ENCODE results near the gene TFAP2E. TPM values are rescaled to one million over a fixed set of nuclear protein-coding genes. Genes with fewer than 3 reads are reported as not detected.

Gene TFAP2E
- total and polyA plus RNA-seq, 10 donors, result 0.60 to 4.4 (median 2.0) TPM; not detected in 2

DNA sequence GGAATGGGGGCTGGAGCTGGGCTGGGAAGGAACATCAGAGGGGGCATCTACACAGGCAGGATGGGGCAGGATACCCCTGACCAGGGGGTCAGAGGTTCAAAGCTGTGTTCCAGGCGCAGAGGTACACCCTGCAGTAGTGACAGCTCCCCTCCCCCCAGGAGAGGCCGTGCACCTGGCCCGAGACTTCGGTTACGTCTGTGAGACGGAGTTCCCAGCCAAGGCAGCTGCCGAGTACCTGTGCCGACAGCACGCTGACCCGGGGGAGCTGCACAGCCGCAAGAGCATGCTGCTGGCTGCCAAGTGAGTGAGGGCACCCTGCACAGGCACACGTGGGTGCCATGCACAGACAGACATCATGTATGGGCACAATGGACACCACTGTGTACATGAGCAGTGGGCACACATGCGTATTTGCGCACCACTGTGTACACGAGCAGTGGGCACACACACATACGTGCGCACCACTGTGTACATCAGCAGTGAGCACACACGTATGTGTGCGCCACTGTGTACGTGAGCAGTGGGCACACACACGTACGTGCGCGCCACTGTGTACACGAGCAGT is 17.4 kb downstream of the TFAP2E start:
- Histone ChIP-seq H3K27me3 (replicated peaks in 1 of 7) (no peaks in the 10 kb centered on the region), H3K36me3 (peaks cover 0 to 41% (median 3%) of the 10 kb centered on the region in 6 donors), H3K9me3 (no peaks in the 10 kb centered on the region), H3K4me3 (no peak overlapping the region), H3K27ac (no peak overlapping the region), H3K4me1 (peaks cover 3 to 16% (median 7%) of the 10 kb centered on the region in 6 donors)
- no peak for DNase-seq
- 93 to 97% (median 95%) methylated on average over 5 to 25 of the region's 25 CpGs for whole genome bisulfite sequencing, 5 donors
- intact Hi-C loops (cut with DNase I; ENCODE audit: low total_unique reads), result no loop called here
- TF ChIP-seq, protein P1, sequence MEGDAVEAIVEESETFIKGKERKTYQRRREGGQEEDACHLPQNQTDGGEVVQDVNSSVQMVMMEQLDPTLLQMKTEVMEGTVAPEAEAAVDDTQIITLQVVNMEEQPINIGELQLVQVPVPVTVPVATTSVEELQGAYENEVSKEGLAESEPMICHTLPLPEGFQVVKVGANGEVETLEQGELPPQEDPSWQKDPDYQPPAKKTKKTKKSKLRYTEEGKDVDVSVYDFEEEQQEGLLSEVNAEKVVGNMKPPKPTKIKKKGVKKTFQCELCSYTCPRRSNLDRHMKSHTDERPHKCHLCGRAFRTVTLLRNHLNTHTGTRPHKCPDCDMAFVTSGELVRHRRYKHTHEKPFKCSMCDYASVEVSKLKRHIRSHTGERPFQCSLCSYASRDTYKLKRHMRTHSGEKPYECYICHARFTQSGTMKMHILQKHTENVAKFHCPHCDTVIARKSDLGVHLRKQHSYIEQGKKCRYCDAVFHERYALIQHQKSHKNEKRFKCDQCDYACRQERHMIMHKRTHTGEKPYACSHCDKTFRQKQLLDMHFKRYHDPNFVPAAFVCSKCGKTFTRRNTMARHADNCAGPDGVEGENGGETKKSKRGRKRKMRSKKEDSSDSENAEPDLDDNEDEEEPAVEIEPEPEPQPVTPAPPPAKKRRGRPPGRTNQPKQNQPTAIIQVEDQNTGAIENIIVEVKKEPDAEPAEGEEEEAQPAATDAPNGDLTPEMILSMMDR (IDR thresholded peaks at IDR 0.05 in 8 of 11, conservative IDR thresholded peaks at IDR 0.05 in 3 of 11), result no peak
- TF ChIP-seq POLR2AphosphoS5 (IDR thresholded peaks at IDR 0.05), result peak in 1 of 3 donors; percentile 45
- no peak for TF ChIP-seq POLR2A (IDR thresholded peaks at IDR 0.05)

DNA sequence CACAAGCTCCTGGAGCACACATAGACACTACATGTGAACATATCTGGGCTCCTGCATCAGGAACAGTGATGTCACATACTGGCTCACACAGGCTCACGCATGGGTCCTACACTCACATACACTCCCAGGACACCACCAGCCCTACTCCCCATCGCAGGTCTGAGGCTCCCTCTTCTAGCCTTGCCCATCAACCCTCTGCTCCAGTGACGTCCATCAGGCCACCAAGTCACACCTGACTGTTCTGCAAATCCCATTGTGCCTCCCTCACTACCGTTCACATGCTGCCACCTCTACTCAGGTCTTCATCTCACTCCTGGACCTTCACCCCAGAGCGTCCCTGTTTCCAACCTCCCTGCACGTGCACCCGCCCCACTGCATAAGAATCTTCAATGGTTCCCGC is 18.1 kb downstream of the TFAP2E start:
- intact Hi-C loops (cut with DNase I; ENCODE audit: low total_unique reads), result no loop called here
- H3K36me3 ChIP-seq, result peaks cover 0 to 47% (median 3%) of the 10 kb centered on the region in 6 donors
- H3K27ac ChIP-seq, result no peak overlapping the region
- H3K27me3 ChIP-seq (replicated peaks in 1 of 7), result no peaks in the 10 kb centered on the region
- TF ChIP-seq POLR2A (IDR thresholded peaks at IDR 0.05) (no peak), POLR2AphosphoS5 (IDR thresholded peaks at IDR 0.05) (no peak)
- TF ChIP-seq, protein P1 (IDR thresholded peaks at IDR 0.05 in 8 of 11, conservative IDR thresholded peaks at IDR 0.05 in 3 of 11), result no peak
- H3K9me3 ChIP-seq, result no peaks in the 10 kb centered on the region
- 93 to 96% (median 95%) methylated on average over 8 of the region's 8 CpGs for WGBS, 5 donors
- no peak for DNase-seq
- peaks cover 3 to 16% (median 7%) of the 10 kb centered on the region in 6 donors for H3K4me1 ChIP-seq
- no peak overlapping the region for H3K4me3 ChIP-seq

DNA sequence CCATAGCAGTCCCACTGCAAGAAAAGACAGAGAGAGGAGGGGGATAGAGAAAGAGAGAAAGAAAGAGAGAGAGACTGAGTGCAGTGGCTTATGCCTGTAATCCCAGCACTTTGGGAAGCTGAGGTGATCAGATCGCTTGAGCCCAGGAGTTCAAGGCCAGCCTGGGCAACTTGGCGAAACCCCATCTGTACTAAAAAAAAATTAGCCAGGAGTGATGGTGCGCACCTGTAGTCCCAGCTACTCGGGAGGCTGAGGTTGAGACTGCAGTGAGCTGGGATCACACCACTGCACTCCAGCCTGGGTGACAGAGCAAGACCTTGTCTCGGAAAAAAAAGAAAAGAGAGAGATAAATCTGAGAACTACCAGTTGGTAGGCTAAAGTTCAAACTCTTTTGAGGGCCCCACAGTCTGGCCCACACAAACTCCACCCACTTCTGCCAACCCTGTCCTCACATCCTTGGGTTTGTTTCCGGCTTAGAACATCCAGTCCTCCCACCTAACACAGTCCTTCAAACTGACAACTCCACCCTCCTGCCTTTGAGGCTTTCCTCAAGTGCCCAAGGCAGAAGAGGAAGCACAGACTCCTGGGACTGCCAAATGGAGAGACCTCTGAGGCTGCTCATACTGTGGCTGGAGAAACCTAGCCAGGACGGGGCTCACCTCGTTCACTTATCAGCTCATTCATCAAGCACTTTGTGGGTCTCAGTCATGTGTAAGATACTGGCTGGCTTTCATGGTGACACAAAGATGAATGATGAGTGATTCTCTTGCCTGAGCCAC is 20.1 kb downstream of the TFAP2E start:
- peaks cover 0 to 57% (median 3%) of the 10 kb centered on the region in 6 donors for H3K36me3 ChIP-seq
- DNase-seq, result no peak
- TF ChIP-seq POLR2AphosphoS5 (IDR thresholded peaks at IDR 0.05) (peak in 1 of 3 donors; percentile 4), POLR2A (IDR thresholded peaks at IDR 0.05) (no peak)
- no peaks in the 10 kb centered on the region for H3K27me3 ChIP-seq (replicated peaks in 1 of 7)
- H3K27ac ChIP-seq, result peak overlapping the region in 1 of 8 donors; percentile 0
- intact Hi-C loops (cut with DNase I; ENCODE audit: low total_unique reads), result no loop called here
- H3K4me3 ChIP-seq, result no peak overlapping the region
- WGBS, 5 donors, result 53 to 66% (median 63%) methylated on average over 8 of the region's 8 CpGs
- H3K4me1 ChIP-seq, result peaks cover 3 to 16% (median 7%) of the 10 kb centered on the region in 6 donors
- no peaks in the 10 kb centered on the region for H3K9me3 ChIP-seq

DNA sequence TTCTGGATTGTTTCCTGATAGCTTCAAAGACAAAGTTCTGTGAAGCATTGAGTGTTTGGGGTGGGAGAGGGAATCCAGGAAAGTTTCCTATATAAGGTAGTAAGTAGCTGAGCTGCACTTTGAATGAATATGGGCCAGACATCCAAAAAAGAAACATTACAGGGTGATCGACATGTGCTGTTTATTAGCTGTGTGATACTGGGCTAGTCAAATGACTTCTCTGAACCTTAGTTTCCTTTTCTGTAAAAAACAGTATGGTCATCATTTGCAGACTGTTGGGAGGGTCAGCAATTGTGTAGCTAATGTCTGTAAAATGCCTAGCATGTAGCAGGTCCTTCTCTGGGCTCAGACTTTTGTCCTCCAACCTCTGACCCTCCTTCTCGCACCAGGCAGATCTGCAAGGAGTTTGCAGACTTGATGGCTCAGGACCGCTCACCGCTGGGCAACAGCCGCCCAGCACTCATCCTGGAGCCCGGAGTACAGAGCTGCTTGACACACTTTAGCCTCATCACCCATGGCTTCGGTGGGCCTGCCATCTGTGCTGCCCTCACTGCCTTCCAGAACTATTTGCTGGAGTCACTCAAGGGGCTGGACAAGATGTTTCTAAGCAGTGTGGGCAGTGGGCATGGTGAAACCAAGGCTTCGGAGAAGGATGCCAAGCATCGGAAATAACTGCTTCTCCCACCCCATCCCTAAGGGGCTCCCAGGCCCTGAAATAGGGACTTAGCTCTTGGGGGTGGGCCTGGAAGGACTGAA is 21.1 kb downstream of the TFAP2E start:
- Histone ChIP-seq H3K27me3 (replicated peaks in 1 of 7) (no peaks in the 10 kb centered on the region), H3K36me3 (peaks cover 0 to 58% (median 3%) of the 10 kb centered on the region in 6 donors), H3K27ac (no peak overlapping the region), H3K9me3 (no peaks in the 10 kb centered on the region), H3K4me3 (no peak overlapping the region), H3K4me1 (peaks cover 3 to 16% (median 7%) of the 10 kb centered on the region in 6 donors)
- intact Hi-C loops (cut with DNase I; ENCODE audit: low total_unique reads), result no loop called here
- peak; percentile 48 for DNase-seq
- TF ChIP-seq POLR2A (IDR thresholded peaks at IDR 0.05) (no peak), POLR2AphosphoS5 (IDR thresholded peaks at IDR 0.05) (peak in 1 of 3 donors; percentile 43)
- TF ChIP-seq, protein P1 (IDR thresholded peaks at IDR 0.05 in 8 of 11, conservative IDR thresholded peaks at IDR 0.05 in 3 of 11), result no peak
- WGBS, 5 donors, result 90 to 97% (median 93%) methylated on average over 7 to 9 of the region's 9 CpGs

Data from spleen (tissue), 11 donors.